HG03520 (cell line): ENCODE data around the gene CAMP.
"Not testable (repeated sequence)": the region's sequence is repeated elsewhere in the genome, so short reads cannot be mapped to it uniquely, and the experiment has no call there.

Source experiments
- ATAC-seq: cut with Tn5 transposase; IDR thresholded peaks from one replicate; pipeline ENCODE4 v1.9.1; 2021; ENCODE audit warnings: mild to moderate bottlenecking, moderate library complexity; ENCODE audit not compliant: unreplicated experiment

The CAMP gene

DNA sequence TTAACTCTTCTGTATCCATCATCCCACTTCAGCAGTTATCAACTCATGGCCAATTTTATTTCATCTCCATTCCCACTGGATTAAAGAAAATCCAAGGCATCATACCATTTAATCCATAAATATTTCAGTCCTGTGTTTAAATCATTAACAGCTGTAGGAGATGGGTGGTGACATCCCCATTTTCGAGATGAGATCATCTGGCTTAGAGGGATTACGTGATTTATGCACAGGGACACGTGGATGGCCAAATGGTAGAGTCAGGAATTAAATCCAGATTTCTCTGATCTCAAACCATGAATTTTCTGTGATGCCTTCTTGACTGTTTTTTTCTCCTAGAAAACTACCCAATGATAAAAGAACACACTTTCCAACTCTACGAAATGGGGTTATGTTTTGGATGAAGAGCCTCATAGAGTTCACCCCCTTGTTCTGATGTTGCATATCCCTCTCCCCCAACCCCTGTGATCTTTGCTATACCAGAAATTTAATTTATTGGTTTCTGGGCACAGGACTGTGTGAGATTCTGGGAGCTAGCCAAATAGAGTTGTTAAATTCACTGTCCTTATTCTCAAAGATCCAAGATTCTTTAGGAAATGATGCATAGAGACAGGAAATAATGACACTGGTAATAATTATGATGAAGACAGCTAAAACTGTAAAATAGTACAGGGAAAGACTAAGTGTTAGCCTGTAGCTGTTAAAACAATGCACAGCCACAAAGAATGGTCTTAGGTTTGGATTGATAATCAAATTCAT lies 25.0 kb downstream of the CAMP start:
- ATAC-seq, result no peak

GRCh38 chr3:48256557-48256956 lies 33.3 kb downstream of the CAMP start:
- no peak for ATAC-seq

GRCh38 chr3:48258530-48258929 lies 35.2 kb downstream of the CAMP start:
- ATAC-seq, result no peak

GRCh38 chr3:48267782-48268181 lies 44.5 kb downstream of the CAMP start:
- ATAC-seq, result no peak

DNA sequence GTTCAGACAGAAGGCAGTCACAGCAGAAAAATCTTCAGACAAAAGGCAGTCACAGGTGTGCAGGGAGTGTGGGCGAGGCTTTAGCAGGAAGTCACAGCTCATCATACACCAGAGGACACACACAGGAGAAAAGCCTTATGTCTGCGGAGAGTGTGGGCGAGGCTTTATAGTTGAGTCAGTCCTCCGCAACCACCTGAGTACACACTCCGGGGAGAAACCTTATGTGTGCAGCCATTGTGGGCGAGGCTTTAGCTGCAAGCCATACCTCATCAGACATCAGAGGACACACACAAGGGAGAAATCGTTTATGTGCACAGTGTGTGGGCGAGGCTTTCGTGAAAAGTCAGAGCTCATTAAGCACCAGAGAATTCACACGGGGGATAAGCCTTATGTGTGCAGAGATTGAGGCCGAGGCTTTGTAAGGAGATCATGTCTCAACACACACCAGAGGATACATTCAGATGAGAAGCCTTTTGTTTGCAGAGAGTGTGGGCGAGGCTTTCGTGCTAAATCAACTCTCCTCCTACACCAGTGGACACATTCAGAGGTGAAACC lies 45.2 kb downstream of the CAMP start:
- no peak for ATAC-seq

- no peak for ATAC-seq
These were observed 45.8 kb downstream of the CAMP start for GRCh38 chr3:48268936-48269561.

GRCh38 chr3:48269592-48269991 lies 46.3 kb downstream of the CAMP start:
- no peak for ATAC-seq

DNA sequence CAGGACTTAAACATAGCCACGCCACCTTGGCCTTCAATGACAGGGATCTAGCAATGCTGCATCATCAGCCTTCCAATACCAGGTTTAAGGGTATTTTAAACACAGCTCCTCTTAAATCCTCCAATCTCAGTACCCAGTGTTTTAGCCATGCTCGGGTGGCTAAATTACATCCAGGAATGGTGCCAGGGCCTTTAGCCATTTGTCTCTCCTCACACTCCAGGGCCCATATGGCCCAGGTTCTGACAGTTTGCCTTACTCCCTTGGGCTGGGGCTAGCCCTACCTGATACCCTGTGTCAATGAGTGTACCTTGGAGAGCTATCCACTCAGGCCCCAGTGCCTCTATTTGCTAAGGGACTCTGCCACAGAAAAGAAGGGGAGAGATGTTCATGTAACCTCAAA lies 47.0 kb downstream of the CAMP start:
- no peak for ATAC-seq

DNA sequence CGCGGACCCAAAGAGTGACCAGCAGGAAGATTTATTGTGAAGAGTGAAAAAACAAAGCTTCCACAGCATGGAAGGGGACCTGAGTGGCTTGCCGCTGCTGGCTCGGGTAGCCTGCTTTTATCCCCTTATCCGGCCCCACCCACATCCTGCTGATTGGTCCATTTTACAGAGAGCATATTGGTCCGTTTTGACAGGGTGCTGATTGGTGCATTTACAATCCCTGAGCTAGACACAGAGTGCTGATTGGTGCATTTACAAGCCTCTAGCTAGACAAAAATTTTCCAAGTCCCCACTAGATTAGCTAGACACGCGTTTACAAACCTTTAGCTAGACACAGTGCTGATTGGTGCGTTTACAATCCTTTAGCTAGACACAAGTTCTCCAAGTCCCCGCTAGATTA lies 47.9 kb downstream of the CAMP start:
- not testable (repeated sequence) for ATAC-seq

- ATAC-seq, result no peak
These were observed 48.6 kb downstream of the CAMP start for GRCh38 chr3:48271763-48272498.

- no peak for ATAC-seq
These were observed 50.4 kb downstream of the CAMP start for GRCh38 chr3:48273594-48274211.

- no peak for ATAC-seq
These were observed 51.2 kb downstream of the CAMP start for GRCh38 chr3:48274452-48274851.
